HepG2 (cell line): ENCODE data around the gene SLC25A19. TPM values are rescaled to one million over a fixed set of nuclear protein-coding genes. Genes with fewer than 3 reads are reported as not detected.

ENCODE experiments used
- BATF2 ChIP-seq: sonication (generic); formaldehyde crosslinking; IDR thresholded peaks from 2 replicates; pipeline ENCODE4 v1.8.0; 2022; ENCODE audit warnings: mild to moderate bottlenecking, missing genetic modification reagents, moderate library complexity
- BCL6 ChIP-seq: IDR thresholded peaks from 2 replicates; pipeline ENCODE4 v1.6.1; 2016; ENCODE audit warnings: missing genetic modification reagents, missing compliant biosample characterization
- GPBP1L1 ChIP-seq: sonication (generic); formaldehyde crosslinking; IDR thresholded peaks from 2 replicates; pipeline ENCODE4 v1.5.0; 2020; ENCODE audit warnings: mild to moderate bottlenecking, missing genetic modification reagents
- GZF1 ChIP-seq: sonication (generic); formaldehyde crosslinking; IDR thresholded peaks from 2 replicates; pipeline ENCODE4 v1.5.1; 2020; ENCODE audit warnings: mild to moderate bottlenecking, missing genetic modification reagents
- NBN ChIP-seq: fragments of 450-650 bp; conservative IDR thresholded peaks from 2 replicates; pipeline ENCODE4 v1.6.1; 2017
- PAWR ChIP-seq: sonication (generic); formaldehyde crosslinking; IDR thresholded peaks from 2 replicates; pipeline ENCODE4 v1.4.0; 2020; ENCODE audit warnings: missing genetic modification reagents, mild to moderate bottlenecking, borderline replicate concordance
- RBFOX2 ChIP-seq: fragments of 200-400 bp; formaldehyde crosslinking; IDR thresholded peaks from 2 replicates; pipeline ENCODE4 v1.6.1; 2017; ENCODE audit warnings: low read depth, mild to moderate bottlenecking, low read length
- RXRA ChIP-seq: sonication (generic); formaldehyde crosslinking; IDR thresholded peaks from 2 replicates; pipeline ENCODE4 v1.5.1; 2020; ENCODE audit warnings: missing genetic modification reagents
- SMC3 ChIP-seq: IDR thresholded peaks from 2 replicates; pipeline ENCODE4 v1.6.1; 2011; ENCODE audit warnings: low read length, improper control_type of control experiment
- TFDP1 ChIP-seq: IDR thresholded peaks from 2 replicates; pipeline ENCODE4 v1.6.1; 2016; ENCODE audit warnings: missing compliant biosample characterization, missing genetic modification reagents, borderline replicate concordance
- ZBED4 ChIP-seq: sonication (generic); formaldehyde crosslinking; IDR thresholded peaks from 2 replicates; pipeline ENCODE4 v1.4.0; 2020; ENCODE audit warnings: missing genetic modification reagents, borderline replicate concordance
- ZBTB3 ChIP-seq: sonication (generic); formaldehyde crosslinking; IDR thresholded peaks from 2 replicates; pipeline ENCODE4 v1.4.0; 2020; ENCODE audit warnings: low read depth, mild to moderate bottlenecking, moderate library complexity, missing genetic modification reagents, borderline replicate concordance
- ZBTB44 ChIP-seq: sonication (generic); formaldehyde crosslinking; IDR thresholded peaks from 2 replicates; pipeline ENCODE4 v1.4.0; 2020; ENCODE audit warnings: missing genetic modification reagents
- ZFY ChIP-seq: sonication (generic); formaldehyde crosslinking; IDR thresholded peaks from 2 replicates; pipeline ENCODE4 v1.4.0; 2020; ENCODE audit warnings: missing genetic modification reagents
- ZNF253 ChIP-seq: sonication (generic); formaldehyde crosslinking; IDR thresholded peaks from 2 replicates; pipeline ENCODE4 v1.8.0; 2022; ENCODE audit warnings: mild to moderate bottlenecking, missing genetic modification reagents, borderline replicate concordance
- ZNF260 ChIP-seq: sonication (generic); formaldehyde crosslinking; IDR thresholded peaks from 2 replicates; pipeline ENCODE4 v1.4.0; 2020; ENCODE audit warnings: missing genetic modification reagents, low read depth, mild to moderate bottlenecking, borderline replicate concordance
- ZNF276 ChIP-seq: sonication (generic); formaldehyde crosslinking; IDR thresholded peaks from 2 replicates; pipeline ENCODE4 v1.4.0; 2020; ENCODE audit warnings: mild to moderate bottlenecking, low read depth, missing genetic modification reagents
- polyA plus RNA-seq, 8 experiments: library from polyadenylated mRNA; depleted of rRNA in 3 of 8; stranded (reverse) in 7 of 8; unstranded in 1 of 8; fragments of >200 nt; fragmentation: Illumina TruSeq in 4 of 8; extraction: Trizol in 4 of 8; gene quantifications; 2 replicates each; pipeline versions ENCODE4 v1.2.1 to v1.2.3, GENCODE V29; 2011 to 2016; ENCODE audit warnings: low read depth in 4 of 8, missing spikeins in 1 of 8, mixed read lengths in 1 of 8; ENCODE audit not compliant: insufficient read depth in 1 of 8
- total RNA-seq, 5 experiments: library from RNA; depleted of rRNA; stranded (reverse); fragments of >200 nt; fragmentation: Illumina TruSeq; extraction: Trizol; gene quantifications; 2 replicates each; pipeline ENCODE4 v1.2.3, GENCODE V29; 2016; ENCODE audit warnings: low read depth in 1 of 5

Gene SLC25A19
- total and polyA plus RNA-seq, 2 of the 13 experiments (the other 11 are each of a cell fraction or from before 2014, with no cell fraction given): 24.4 to 41.4 TPM

GRCh38 chr17:75267411-75268232 is 21.6 kb downstream of the SLC25A19 start (continued):
- TF ChIP-seq ZNF260 (CRISPR knock-in tag) (peak; percentile 75; the same call in 1 of the 2 replicates), ZNF253 (CRISPR knock-in tag) (0 out of 2 replicates have a peak, but pooled peaks have one; percentile 34), RBFOX2 (peak; percentile 47; the same call in 1 of the 2 replicates), ZBTB44 (0 out of 2 replicates have a peak, but pooled peaks have one; percentile 70), BCL6 (CRISPR knock-in tag) (peak; percentile 52), NBN (no peak), ZNF276 (CRISPR knock-in tag) (peak; percentile 43; the same call in 1 of the 2 replicates), GPBP1L1 (CRISPR knock-in tag) (no peak), ZFY (CRISPR knock-in tag) (peak; percentile 81), TFDP1 (CRISPR knock-in tag) (peak; percentile 30; the same call in 1 of the 2 replicates), ZBTB3 (peak; percentile 60; the same call in 1 of the 2 replicates), SMC3 (peak; percentile 36), RXRA (CRISPR knock-in tag) (no peak; the same call in none of the 2 replicates), PAWR (CRISPR knock-in tag) (no peak), GZF1 (CRISPR knock-in tag) (no peak), ZBED4 (CRISPR knock-in tag) (no peak; the same call in 1 of the 2 replicates), BATF2 (CRISPR knock-in tag) (no peak)
